Measurements from ENCODE around the gene EIF3K.
"Not testable (repeated sequence)": the region's sequence is repeated elsewhere in the genome, so short reads cannot be mapped to it uniquely, and the experiment has no call there.

The EIF3K gene

DNA sequence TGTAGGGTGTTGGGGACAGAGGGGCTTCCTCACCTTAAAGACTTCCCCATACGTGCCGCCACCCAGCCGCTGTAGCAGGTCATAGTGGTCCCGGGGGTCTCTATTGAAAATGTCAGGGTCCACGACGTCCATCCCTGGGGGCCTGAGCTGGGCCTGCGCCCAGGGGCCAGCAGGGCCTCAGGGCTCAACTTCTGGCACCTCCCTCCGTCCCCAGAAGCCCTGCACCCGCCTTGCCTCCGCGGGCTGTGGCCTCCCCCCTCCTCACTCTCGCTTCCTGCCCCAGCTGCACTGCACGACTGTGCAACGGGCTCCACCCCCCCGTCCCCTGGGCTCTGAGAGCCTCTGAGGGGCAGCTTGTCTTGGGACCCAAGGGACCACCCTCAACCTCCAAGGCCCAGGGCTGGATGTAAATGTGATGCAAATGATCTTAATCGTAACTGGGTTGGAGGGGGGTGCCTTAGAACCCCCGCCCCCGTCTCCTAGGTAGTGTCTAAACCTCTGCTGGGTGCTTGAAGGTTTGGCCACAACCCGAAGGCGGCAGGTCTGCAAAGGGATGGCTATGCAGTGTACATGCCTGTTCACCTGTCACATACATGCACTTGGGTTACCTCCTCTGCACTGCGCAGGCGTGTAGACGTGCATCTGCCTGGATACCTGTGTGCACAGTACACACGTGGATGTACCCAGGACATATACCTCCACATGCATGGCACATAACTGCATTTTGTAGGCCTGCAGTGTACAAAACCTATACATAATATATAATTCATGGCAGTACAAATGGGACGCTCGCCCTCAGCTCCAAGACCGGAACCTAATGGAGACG is 1.0 kb upstream of the EIF3K start, which contains the start of gene MAP4K1:
TSS of gene MAP4K1 (minus strand) at position 190 of the 826 bp plus-strand sequence. CDS start at position 132, 58 bp downstream.
- peak; percentile 27 for DNase-seq (ENCODE audit: low read depth, low spot score)

GRCh38 chr19:38619361-38620174 is 580 bp downstream of the EIF3K start:
- DNase-seq (ENCODE audit: low read depth, low spot score), result no peak

- no peak for DNase-seq (ENCODE audit: low read depth, low spot score)
Measured at GRCh38 chr19:38624822-38625221, 5.8 kb downstream of the EIF3K start.

GRCh38 chr19:38626401-38626800 is 7.4 kb downstream of the EIF3K start:
- no peak for DNase-seq (ENCODE audit: low read depth, low spot score)

DNA sequence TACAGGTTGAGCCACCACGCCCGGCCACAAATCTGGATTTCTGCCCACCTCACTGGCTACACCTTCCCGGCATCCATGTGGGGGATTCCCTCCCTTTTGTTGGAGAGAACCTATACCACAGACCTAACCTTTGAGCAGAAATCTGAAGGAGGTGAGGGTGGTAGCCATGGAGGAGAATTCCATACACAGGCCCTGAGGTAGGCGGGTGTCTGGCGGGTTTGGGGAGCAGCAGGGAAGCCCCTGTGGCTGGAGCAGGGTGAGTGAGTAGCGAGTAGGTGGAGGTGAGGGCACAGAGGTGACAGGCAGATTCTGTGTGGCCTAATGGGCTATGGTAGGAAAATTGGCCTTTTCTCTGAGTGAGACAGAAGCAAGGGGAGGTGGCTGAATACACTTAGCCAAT is 10.6 kb downstream of the EIF3K start:
- no peak for DNase-seq (ENCODE audit: low read depth, low spot score)

GRCh38 chr19:38631301-38631700 is 12.3 kb downstream of the EIF3K start:
- DNase-seq (ENCODE audit: low read depth, low spot score), result not testable (repeated sequence)

- DNase-seq (ENCODE audit: low read depth, low spot score), result not testable (repeated sequence)
Measured at GRCh38 chr19:38631811-38632475, 13.0 kb downstream of the EIF3K start.

GRCh38 chr19:38632476-38633213 is 13.7 kb downstream of the EIF3K start:
- DNase-seq (ENCODE audit: low read depth, low spot score), result no peak

- peak; percentile 31 for DNase-seq (ENCODE audit: low read depth, low spot score)
Measured at GRCh38 chr19:38634757-38635482, 15.9 kb downstream of the EIF3K start.

DNA sequence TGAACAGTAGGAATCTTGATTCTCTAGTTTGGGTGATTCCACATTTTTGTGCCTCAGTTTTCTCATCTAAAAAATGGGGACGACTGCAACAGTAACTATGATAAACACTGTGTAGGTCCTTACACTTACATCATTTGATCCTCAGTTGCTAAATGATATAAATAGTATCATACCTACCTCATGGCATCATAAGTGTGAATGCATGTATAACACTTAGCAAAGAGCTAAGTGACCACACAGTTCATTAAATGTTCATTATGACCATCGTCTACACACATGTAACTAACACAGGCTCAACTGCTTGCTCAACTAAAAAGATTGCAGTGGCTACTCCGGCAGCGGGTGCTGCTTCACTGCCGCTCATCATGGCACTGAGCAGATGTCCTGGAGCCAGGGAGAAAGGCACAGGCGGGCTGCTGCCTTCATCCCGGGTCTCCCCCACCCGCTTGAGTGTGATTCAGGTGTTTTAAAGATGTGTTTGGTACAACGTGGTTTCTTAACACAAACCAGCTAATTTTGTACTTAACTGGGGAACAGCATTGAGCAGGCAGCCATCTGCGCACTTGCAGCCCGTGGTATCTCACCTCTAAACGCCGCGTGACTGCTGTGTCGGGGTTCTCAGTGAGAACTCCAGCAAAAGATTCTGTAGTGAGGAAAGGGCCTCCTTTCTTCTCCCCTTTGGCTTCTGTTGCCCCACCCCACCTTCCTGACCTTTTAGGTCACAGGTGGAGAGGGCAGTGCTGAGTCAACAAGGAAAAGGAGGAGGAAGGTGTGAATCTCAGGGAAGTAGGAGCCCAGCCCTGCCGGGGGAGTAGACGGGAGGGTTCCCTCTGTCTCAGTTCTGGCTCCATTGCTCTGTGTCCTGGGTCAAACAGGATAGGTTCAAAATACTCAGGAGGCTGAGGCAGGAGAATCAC is 16.8 kb downstream of the EIF3K start:
- no peak for DNase-seq (ENCODE audit: low read depth, low spot score)

DNA sequence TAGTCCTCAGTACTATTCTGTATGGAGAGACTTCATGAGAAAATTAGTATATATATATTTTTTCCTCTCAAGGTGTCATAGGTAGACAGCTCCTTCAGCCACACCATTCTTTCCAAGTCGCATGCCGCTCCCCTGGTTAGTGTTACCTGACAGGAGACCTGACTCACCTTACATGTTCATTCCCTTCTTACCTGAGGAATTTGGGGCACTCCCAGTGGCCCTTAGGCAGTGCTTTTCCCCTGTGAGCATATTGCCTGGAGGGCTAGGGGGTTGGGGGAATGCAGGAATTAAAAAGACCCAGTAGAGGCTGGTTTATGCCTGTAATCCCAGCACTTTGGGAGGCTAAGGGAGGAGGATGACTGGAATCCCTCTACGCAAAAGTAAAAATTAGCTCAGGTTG is 19.5 kb downstream of the EIF3K start:
- DNase-seq (ENCODE audit: low read depth, low spot score), result no peak

DNA sequence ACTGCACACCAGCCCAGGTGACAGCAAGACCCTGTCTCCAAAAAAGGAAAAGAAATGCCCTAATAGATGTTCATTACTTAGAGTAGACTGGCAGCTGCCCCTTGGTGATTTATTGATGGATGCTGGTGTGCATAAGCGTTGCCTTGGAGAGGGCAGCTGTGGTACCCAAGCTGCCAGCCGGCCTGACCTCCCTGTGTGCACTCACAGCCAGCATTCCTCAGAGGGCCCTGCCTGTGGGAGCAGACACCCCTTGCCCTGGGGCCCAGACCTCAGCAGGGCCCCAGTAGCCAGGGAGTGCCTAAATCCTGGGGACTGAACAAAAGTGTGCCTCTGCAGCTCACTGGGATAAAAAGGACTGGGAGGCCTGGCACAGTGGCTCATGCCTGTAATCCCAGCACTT is 20.7 kb downstream of the EIF3K start:
- DNase-seq (ENCODE audit: low read depth, low spot score), result no peak

DNA sequence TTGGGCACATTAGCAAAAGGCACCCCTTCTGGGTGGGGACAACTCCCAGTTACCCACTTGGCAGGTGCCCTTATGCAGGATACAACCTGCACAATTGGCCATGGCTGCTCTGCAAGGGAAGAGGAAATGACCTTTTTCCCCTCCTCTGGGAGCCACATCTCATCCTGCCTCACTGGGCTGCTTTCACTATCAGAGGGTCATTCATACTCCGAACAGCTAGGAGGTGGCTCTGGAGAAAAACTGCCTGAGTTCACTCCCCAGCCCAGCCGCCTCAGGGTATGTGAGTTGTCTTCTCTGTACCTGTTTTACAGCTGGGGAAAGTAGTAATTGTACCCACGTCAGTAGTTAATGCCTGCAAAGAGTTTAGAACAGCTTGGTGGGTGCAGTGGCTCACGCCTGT is 21.4 kb downstream of the EIF3K start:
- no peak for DNase-seq (ENCODE audit: low read depth, low spot score)

GRCh38 chr19:38642176-38642575 is 23.2 kb downstream of the EIF3K start:
- no peak for DNase-seq (ENCODE audit: low read depth, low spot score)

DNA sequence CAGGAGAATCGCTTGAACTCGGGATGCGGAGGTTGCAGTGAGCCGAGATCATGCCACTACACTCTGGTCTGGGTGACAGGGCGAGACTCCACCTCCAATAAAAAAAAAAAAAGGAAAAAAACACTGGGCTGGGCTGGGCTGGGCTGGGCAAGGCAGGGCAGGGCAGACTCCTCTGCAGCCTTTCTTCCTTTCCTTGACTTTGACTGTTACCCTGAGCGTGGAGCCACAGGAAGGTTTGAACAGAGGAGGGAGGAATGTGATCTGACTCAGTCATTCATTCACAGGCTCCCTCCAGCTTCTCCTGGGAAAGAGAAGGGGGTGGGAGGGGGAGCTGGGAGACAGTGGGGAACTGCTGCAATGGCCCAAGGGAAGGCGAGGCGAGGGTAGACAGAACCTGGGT is 25.7 kb downstream of the EIF3K start:
- no peak for DNase-seq (ENCODE audit: low read depth, low spot score)

DNA sequence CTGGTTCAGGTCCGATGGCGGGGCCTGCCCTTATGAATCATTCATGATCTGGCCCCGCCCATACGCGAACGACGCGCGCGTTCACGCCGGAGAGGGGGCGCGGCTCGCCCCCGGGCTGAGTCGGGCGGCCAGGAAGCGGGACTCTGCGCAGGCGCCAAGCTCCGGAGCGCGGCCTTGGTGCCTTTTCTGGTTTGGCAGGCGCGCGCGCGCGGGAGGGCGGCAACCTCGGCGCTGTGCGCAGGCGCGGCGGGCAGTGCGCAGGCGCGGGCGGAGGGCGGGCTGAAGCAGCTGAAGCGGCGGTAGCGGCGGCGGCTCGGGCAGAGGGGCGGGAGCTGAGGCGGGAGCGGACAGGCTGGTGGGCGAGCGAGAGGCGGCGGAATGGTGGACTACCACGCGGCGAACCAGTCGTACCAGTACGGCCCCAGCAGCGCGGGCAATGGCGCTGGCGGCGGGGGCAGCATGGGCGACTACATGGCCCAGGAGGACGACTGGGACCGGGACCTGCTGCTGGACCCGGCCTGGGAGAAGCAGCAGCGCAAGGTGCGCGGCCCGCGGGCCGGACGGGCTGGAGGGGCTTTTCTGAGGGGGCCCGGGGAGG is 28.5 kb downstream of the EIF3K start, which contains the start of gene ACTN4:
TSS of gene ACTN4 (plus strand) at position 282 of the 598 bp plus-strand sequence. CDS start at position 379, 97 bp downstream.
- DNase-seq (ENCODE audit: low read depth, low spot score), result peak; percentile 99

DNA sequence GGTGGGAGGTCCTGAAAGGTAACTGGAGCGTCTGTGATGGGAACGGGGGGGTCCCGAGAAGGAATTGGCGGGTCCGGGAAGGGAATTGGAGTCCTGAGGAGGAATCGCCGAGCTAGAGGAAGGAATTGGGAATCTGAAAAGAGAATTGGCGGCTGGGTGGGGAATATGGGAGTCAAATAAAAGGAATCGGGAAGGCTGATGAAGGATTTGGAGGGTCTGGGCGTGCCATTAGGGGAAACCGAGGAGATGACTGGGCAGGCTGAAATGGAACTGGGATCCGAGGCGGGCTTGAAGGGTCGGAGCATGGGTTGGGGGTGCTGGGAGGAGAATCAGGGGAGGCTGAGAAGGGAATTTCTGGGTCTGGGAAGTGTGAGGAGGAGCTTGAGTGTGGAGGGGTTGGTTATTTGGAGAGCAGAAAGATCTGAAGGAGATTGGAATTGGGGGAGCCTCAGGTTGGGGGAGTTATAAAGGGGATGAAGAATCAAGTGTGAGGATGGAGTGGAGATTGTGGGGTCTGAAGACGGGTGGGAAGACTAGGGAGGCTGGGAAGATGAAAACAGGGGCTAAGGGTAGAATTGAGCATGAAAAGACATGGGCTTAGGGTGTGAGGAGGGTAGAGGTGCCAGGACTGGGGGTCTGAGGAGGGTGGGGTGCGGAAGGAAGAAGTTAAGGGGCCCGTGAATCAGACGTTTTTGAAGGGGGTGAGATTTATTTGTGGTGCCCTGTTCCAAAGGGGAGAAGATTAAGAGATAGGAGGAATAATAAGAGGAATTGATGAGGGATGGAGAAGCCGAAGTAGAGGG is 29.2 kb downstream of the EIF3K start:
- no peak for DNase-seq (ENCODE audit: low read depth, low spot score)

- no peak for DNase-seq (ENCODE audit: low read depth, low spot score)
Measured at GRCh38 chr19:38648769-38649304, 29.8 kb downstream of the EIF3K start.
